ENCODE measurements around the gene GHITM.

GHITM gene

DNA sequence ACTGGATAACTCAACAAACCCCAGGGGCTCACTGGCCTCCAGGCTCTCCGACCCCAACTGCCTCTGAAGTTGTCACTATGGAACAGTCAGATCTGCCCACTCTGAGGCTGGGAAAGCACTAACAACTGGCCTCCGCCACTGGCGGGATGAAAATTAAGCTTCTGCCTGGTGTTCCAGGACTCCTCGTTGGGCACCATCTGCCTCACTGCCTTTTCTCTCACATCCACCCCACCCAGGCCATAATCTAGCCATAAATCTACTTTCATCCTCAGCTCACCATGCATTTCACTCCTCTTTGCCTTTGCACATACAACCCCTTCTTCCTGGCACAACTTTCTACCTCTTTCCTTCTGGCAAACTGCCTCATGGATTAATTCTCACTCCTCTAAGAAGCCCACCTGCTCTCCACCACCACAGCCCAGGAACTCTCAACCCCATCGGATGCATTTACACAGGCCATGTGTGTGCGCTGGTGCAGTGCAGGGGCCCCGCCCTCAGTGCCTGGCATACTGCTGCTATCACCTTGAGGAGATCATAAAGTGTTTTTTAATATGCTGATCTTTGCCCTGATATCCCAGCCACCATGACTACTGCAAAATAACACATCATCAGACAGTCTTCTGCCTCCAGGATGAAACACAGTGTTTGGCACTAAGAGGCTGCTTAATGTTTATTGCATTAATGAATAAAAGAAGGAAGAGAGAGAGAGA, 59.1 kb downstream of the GHITM start:
- in situ Hi-C loops (cut with MboI; ENCODE audit: low sequenced_read_pairs), result no loop called here

- in situ Hi-C loops (cut with MboI; ENCODE audit: low sequenced_read_pairs), result no loop called here
Observed at GRCh38 chr10:84200537-84201243, 61.4 kb downstream of the GHITM start.

DNA sequence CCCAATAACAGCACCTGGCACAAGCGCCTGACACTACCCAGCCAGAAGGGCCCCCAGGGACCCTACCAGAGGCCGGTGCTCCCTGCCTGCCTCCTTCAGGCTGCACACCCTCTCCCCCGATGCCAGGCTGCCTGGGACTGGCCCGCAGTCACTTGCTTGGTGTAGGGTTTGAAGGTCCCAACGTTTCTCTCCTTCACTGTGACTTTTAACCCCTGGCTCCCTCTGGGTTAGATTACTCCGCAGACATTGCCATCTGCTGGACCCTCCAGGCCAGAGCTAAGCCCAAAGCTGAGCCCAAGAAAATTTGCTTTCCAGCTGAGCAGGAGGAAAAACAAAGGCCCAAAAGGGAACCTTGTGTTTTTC, 61.9 kb downstream of the GHITM start:
- in situ Hi-C loops (cut with MboI; ENCODE audit: low sequenced_read_pairs), result no loop called here

- in situ Hi-C loops (cut with MboI; ENCODE audit: low sequenced_read_pairs), result no loop called here
Observed at GRCh38 chr10:84201682-84202081, 62.4 kb downstream of the GHITM start.

DNA sequence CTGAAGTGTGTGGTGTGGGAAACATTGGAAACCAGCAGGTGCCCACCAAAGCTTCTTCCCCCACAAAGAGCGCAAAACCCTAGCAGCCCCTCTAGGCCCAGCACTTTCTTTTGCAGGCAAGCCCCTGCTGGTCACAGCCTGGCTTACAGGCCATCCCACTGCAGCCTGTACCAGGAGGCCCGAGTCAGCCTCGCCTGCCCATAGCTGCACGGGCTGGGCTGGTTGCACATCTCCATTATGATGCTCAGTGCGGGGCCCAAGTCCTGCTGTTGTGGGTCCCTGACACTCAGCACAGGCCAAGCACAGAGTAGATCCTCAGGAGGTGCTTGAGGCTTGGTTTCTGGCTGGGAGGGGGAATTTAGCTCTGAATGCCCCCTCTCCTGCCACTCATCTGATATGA, 63.0 kb downstream of the GHITM start:
- in situ Hi-C loops (cut with MboI; ENCODE audit: low sequenced_read_pairs), result no loop called here
